Activated naive CD4-positive, alpha-beta T cell treated with anti-CD3 and anti-CD28 coated beads, Interleukin-2, amount 10 ng/mL, durations not matched to agents 7 days and 5 days (primary cell): ENCODE results near the gene ESRRB.
A peak's percentile ranks its signal among the peaks of the same experiment; 100 is the strongest.

ENCODE experiments used
- CTCF ChIA-PET: fragments of 350-600 bp; sonication (Branson Sonifier 250); formaldehyde crosslinking; loops from one replicate; lab custom pipeline; 2021; ENCODE audit warnings: antibody characterized with exemption; lab: Charles Lee
- DNase-seq: peaks from one replicate; pipeline ENCODE4 v3.0.0-alpha.2; 2020
- H3K27ac Mint-ChIP-seq: one replicate; pipeline ENCODE4 v1.8.0; 2021; ENCODE audit warnings: mild to moderate bottlenecking, moderate library complexity, mixed read lengths
- H3K27me3 Mint-ChIP-seq: one replicate; pipeline ENCODE4 v1.8.0; 2021; ENCODE audit warnings: mild to moderate bottlenecking, mixed read lengths
- H3K36me3 Mint-ChIP-seq: one replicate; pipeline ENCODE4 v1.8.0; 2021; ENCODE audit warnings: mixed read lengths
- H3K4me1 Mint-ChIP-seq: one replicate; pipeline ENCODE4 v1.8.0; 2021; ENCODE audit warnings: mixed read lengths
- H3K4me3 Mint-ChIP-seq: one replicate; pipeline ENCODE4 v1.8.0; 2021; ENCODE audit warnings: mild to moderate bottlenecking, moderate library complexity, mixed read lengths
- H3K9me3 Mint-ChIP-seq: one replicate; pipeline ENCODE4 v1.8.0; 2021; ENCODE audit warnings: mixed read lengths

ESRRB gene

GRCh38 chr14:76428611-76429010 is 52.7 kb downstream of the ESRRB start:
- CTCF ChIA-PET, result no interaction called here
- Mint-ChIP-seq H3K27ac (no peak overlapping the region), H3K9me3 (no peaks in the 10 kb centered on the region), H3K4me1 (no peaks in the 10 kb centered on the region), H3K27me3 (peaks cover 10% of the 10 kb centered on the region), H3K36me3 (no peaks in the 10 kb centered on the region), H3K4me3 (no peak overlapping the region)
- no peak for DNase-seq

- H3K27me3 Mint-ChIP-seq, result peaks cover 10% of the 10 kb centered on the region
- no peak overlapping the region for H3K27ac Mint-ChIP-seq
- no peak for DNase-seq
- H3K9me3 Mint-ChIP-seq, result no peaks in the 10 kb centered on the region
- no peak overlapping the region for H3K4me3 Mint-ChIP-seq
- H3K36me3 Mint-ChIP-seq, result no peaks in the 10 kb centered on the region
- no peaks in the 10 kb centered on the region for H3K4me1 Mint-ChIP-seq
- CTCF ChIA-PET, result no interaction called here
These were observed 54.1 kb downstream of the ESRRB start for GRCh38 chr14:76430017-76430416.

- CTCF ChIA-PET, result no interaction called here
- H3K4me3 Mint-ChIP-seq, result no peak overlapping the region
- H3K9me3 Mint-ChIP-seq, result no peaks in the 10 kb centered on the region
- no peak for DNase-seq
- no peaks in the 10 kb centered on the region for H3K4me1 Mint-ChIP-seq
- peaks cover 10% of the 10 kb centered on the region for H3K27me3 Mint-ChIP-seq
- H3K36me3 Mint-ChIP-seq, result no peaks in the 10 kb centered on the region
- no peak overlapping the region for H3K27ac Mint-ChIP-seq
These were observed 54.6 kb downstream of the ESRRB start for GRCh38 chr14:76430475-76430980.

- H3K4me3 Mint-ChIP-seq, result no peak overlapping the region
- H3K27ac Mint-ChIP-seq, result no peak overlapping the region
- H3K4me1 Mint-ChIP-seq, result no peaks in the 10 kb centered on the region
- H3K27me3 Mint-ChIP-seq, result peaks cover 13% of the 10 kb centered on the region
- H3K36me3 Mint-ChIP-seq, result no peaks in the 10 kb centered on the region
- DNase-seq, result no peak
- no peaks in the 10 kb centered on the region for H3K9me3 Mint-ChIP-seq
- CTCF ChIA-PET, result no interaction called here
These were observed 55.6 kb downstream of the ESRRB start for GRCh38 chr14:76431538-76431937.

GRCh38 chr14:76432827-76433752 is 57.2 kb downstream of the ESRRB start:
- no peak for DNase-seq
- Mint-ChIP-seq H3K9me3 (no peaks in the 10 kb centered on the region), H3K36me3 (no peaks in the 10 kb centered on the region), H3K27ac (no peak overlapping the region), H3K4me3 (no peak overlapping the region), H3K27me3 (peaks cover 14% of the 10 kb centered on the region), H3K4me1 (no peaks in the 10 kb centered on the region)
- CTCF ChIA-PET, result no interaction called here

GRCh38 chr14:76434220-76434619 is 58.3 kb downstream of the ESRRB start:
- H3K36me3 Mint-ChIP-seq, result no peaks in the 10 kb centered on the region
- no peaks in the 10 kb centered on the region for H3K9me3 Mint-ChIP-seq
- DNase-seq, result no peak
- H3K27me3 Mint-ChIP-seq, result peaks cover 14% of the 10 kb centered on the region
- H3K4me1 Mint-ChIP-seq, result no peaks in the 10 kb centered on the region
- H3K4me3 Mint-ChIP-seq, result no peak overlapping the region
- peak overlapping the region; percentile 69 for H3K27ac Mint-ChIP-seq
- CTCF ChIA-PET, result no interaction called here

- no peak for DNase-seq
- Mint-ChIP-seq H3K27me3 (peaks cover 4% of the 10 kb centered on the region), H3K36me3 (no peaks in the 10 kb centered on the region), H3K4me3 (no peak overlapping the region), H3K27ac (no peak overlapping the region), H3K9me3 (no peaks in the 10 kb centered on the region), H3K4me1 (no peaks in the 10 kb centered on the region)
- CTCF ChIA-PET, result no interaction called here
These were observed 63.4 kb downstream of the ESRRB start for GRCh38 chr14:76439237-76439775.

- Mint-ChIP-seq H3K4me3 (no peak overlapping the region), H3K27ac (no peak overlapping the region), H3K27me3 (peaks cover 24% of the 10 kb centered on the region), H3K9me3 (no peaks in the 10 kb centered on the region), H3K36me3 (no peaks in the 10 kb centered on the region), H3K4me1 (no peaks in the 10 kb centered on the region)
- no peak for DNase-seq
- CTCF ChIA-PET, result no interaction called here
These were observed 70.5 kb downstream of the ESRRB start for GRCh38 chr14:76446486-76446885.

GRCh38 chr14:76446921-76447320 is 71.0 kb downstream of the ESRRB start:
- H3K27me3 Mint-ChIP-seq, result peaks cover 24% of the 10 kb centered on the region
- no peak for DNase-seq
- H3K4me1 Mint-ChIP-seq, result no peaks in the 10 kb centered on the region
- H3K4me3 Mint-ChIP-seq, result no peak overlapping the region
- CTCF ChIA-PET, result no interaction called here
- no peaks in the 10 kb centered on the region for H3K9me3 Mint-ChIP-seq
- no peak overlapping the region for H3K27ac Mint-ChIP-seq
- no peaks in the 10 kb centered on the region for H3K36me3 Mint-ChIP-seq

- CTCF ChIA-PET, result no interaction called here
- H3K4me3 Mint-ChIP-seq, result no peak overlapping the region
- H3K36me3 Mint-ChIP-seq, result no peaks in the 10 kb centered on the region
- no peak for DNase-seq
- H3K4me1 Mint-ChIP-seq, result no peaks in the 10 kb centered on the region
- H3K27me3 Mint-ChIP-seq, result peaks cover 24% of the 10 kb centered on the region
- no peak overlapping the region for H3K27ac Mint-ChIP-seq
- no peaks in the 10 kb centered on the region for H3K9me3 Mint-ChIP-seq
These were observed 74.5 kb downstream of the ESRRB start for GRCh38 chr14:76450476-76450875.

- Mint-ChIP-seq H3K27ac (no peak overlapping the region), H3K36me3 (no peaks in the 10 kb centered on the region), H3K4me3 (no peak overlapping the region), H3K27me3 (no peaks in the 10 kb centered on the region), H3K9me3 (no peaks in the 10 kb centered on the region), H3K4me1 (no peaks in the 10 kb centered on the region)
- CTCF ChIA-PET, result interaction anchor here (1.0 to 2.4 kb wide), 7 partner anchors 11 to 416 kb away, joined by 3 to 11 read pairs (median 3); no protein-coding TSS in a partner anchor
- DNase-seq, result peak; percentile 55
These were observed 80.3 kb downstream of the ESRRB start for GRCh38 chr14:76456200-76456599.

- H3K4me1 Mint-ChIP-seq, result no peaks in the 10 kb centered on the region
These were observed 81.1 kb downstream of the ESRRB start for GRCh38 chr14:76456891-76457586.

GRCh38 chr14:76457841-76458240 is 81.9 kb downstream of the ESRRB start:
- H3K27ac Mint-ChIP-seq, result no peak overlapping the region
- CTCF ChIA-PET, result interaction anchor here (0.7 to 0.9 kb wide), 2 partner anchors 190 to 194 kb away, joined by 3 to 4 read pairs; no protein-coding TSS in a partner anchor
- no peaks in the 10 kb centered on the region for H3K4me1 Mint-ChIP-seq
- H3K4me3 Mint-ChIP-seq, result no peak overlapping the region
- H3K9me3 Mint-ChIP-seq, result no peaks in the 10 kb centered on the region
- DNase-seq, result no peak
- H3K36me3 Mint-ChIP-seq, result no peaks in the 10 kb centered on the region
- no peaks in the 10 kb centered on the region for H3K27me3 Mint-ChIP-seq

More at GRCh38 chr14:76456891-76457586, 81.1 kb downstream of the ESRRB start:
- Mint-ChIP-seq H3K27ac (no peak overlapping the region), H3K4me3 (no peak overlapping the region), H3K27me3 (no peaks in the 10 kb centered on the region), H3K9me3 (no peaks in the 10 kb centered on the region), H3K36me3 (no peaks in the 10 kb centered on the region)
- CTCF ChIA-PET, result interaction anchor here (1.0 to 2.4 kb wide), 3 partner anchors 13 to 188 kb away, joined by 4 to 11 read pairs (median 4); no protein-coding TSS in a partner anchor
- no peak for DNase-seq

GRCh38 chr14:76461886-76462285 is 85.9 kb downstream of the ESRRB start:
- H3K27ac Mint-ChIP-seq, result no peak overlapping the region
- no peaks in the 10 kb centered on the region for H3K9me3 Mint-ChIP-seq
- no peak for DNase-seq
- H3K4me1 Mint-ChIP-seq, result no peaks in the 10 kb centered on the region
- CTCF ChIA-PET, result no interaction called here
- no peak overlapping the region for H3K4me3 Mint-ChIP-seq
- H3K27me3 Mint-ChIP-seq, result no peaks in the 10 kb centered on the region
- H3K36me3 Mint-ChIP-seq, result no peaks in the 10 kb centered on the region
